Endothelial cell of umbilical vein (primary cell): ENCODE data around the gene SIGLEC8. TPM values are rescaled to one million over a fixed set of nuclear protein-coding genes. Genes with fewer than 3 reads are reported as not detected.

Experiments used
- BruUV-seq: library from RNA; stranded (reverse); fragments of 400-500 nt; replicated peaks from 2 replicates; lab custom pipeline; 2021; lab: Mats Ljungman, UMichigan
- CTCF ChIA-PET: fragments of 300-600, 350-600 bp; sonication (Branson Sonifier 250); formaldehyde crosslinking; loops from one replicate; lab custom pipeline; 2021; ENCODE audit warnings: antibody characterized with exemption, inconsistent platforms; lab: Charles Lee
- POLR2A ChIA-PET: fragments of 300-600, 350-600 bp; sonication (Branson Sonifier 250); formaldehyde crosslinking; loops from one replicate; lab custom pipeline; 2021; ENCODE audit warnings: antibody characterized with exemption, inconsistent platforms; lab: Charles Lee
- DNase-seq: peaks from one replicate; pipeline ENCODE4 v3.0.0-alpha.2; 2011; ENCODE audit warnings: low read depth, low spot score
- FAIRE-seq: peaks from 2 replicates; lab custom pipeline; 2011; peaks lifted over from hg19 to GRCh38; lab: Jason Lieb, UNC
- H2AFZ ChIP-seq: 2 replicates; pipeline ENCODE4 v1.6.0; 2012; ENCODE audit warnings: low read depth, low read length, control low read depth, inconsistent platforms
- H3K27ac ChIP-seq: 2 replicates; pipeline ENCODE4 v1.5.1; 2011; ENCODE audit warnings: low read depth, mild to moderate bottlenecking, control low read depth, low read length, moderate library complexity; ENCODE audit not compliant: insufficient read depth
- H3K27me3 ChIP-seq, 2 experiments: 2 replicates each; pipeline versions ENCODE4 v1.6.0 to v1.6.1; 2011; ENCODE audit warnings: low read length in 2 of 2, mixed read lengths in 1 of 2; ENCODE audit not compliant: control insufficient read depth in 2 of 2, insufficient read depth in 2 of 2
- H3K36me3 ChIP-seq, 2 experiments: 2 replicates in 1 of 2; 3 replicates in 1 of 2; pipeline ENCODE4 v1.5.1; 2011; ENCODE audit warnings: low read length in 2 of 2, mild to moderate bottlenecking in 1 of 2, moderate library complexity in 1 of 2; ENCODE audit not compliant: control insufficient read depth in 2 of 2, insufficient read depth in 2 of 2; ENCODE audit errors: extremely low read depth in 1 of 2
- H3K4me1 ChIP-seq: 3 replicates; pipeline ENCODE4 v1.5.1; 2011; ENCODE audit warnings: mild to moderate bottlenecking, low read length; ENCODE audit not compliant: control insufficient read depth, insufficient read depth; ENCODE audit errors: extremely low read depth
- H3K4me2 ChIP-seq: 2 replicates; pipeline ENCODE4 v1.6.1; 2011; ENCODE audit warnings: low read length, control low read depth, mixed read lengths; ENCODE audit not compliant: insufficient read depth
- H3K4me3 ChIP-seq, 3 experiments: fragments of 200-600 bp in 1 of 3; sonication (generic), shearing (Covaris generic) in 1 of 3; replicated peaks in 1 of 3; 2 replicates each; pipeline ENCODE4 v1.5.1; 2011 to 2016; ENCODE audit warnings: control low read depth in 3 of 3, low read length in 3 of 3, mild to moderate bottlenecking in 2 of 3, inconsistent platforms in 1 of 3, low read depth in 1 of 3, moderate library complexity in 1 of 3; ENCODE audit not compliant: insufficient read depth in 1 of 3
- H3K79me2 ChIP-seq: 2 replicates; pipeline ENCODE4 v1.6.0; 2012; ENCODE audit warnings: low read length, inconsistent platforms; ENCODE audit not compliant: control insufficient read depth, insufficient read depth
- H3K9ac ChIP-seq: replicated peaks from 2 replicates; pipeline ENCODE3; 2011; ENCODE audit warnings: low read length, control low read depth; ENCODE audit not compliant: insufficient read depth; ENCODE audit errors: extremely low read depth
- H3K9me1 ChIP-seq: replicated peaks from 3 replicates; pipeline ENCODE4 v1.6.0; 2011; ENCODE audit warnings: mild to moderate bottlenecking, low read length; ENCODE audit not compliant: control insufficient read depth, insufficient read depth; ENCODE audit errors: extremely low read depth
- H3K9me3 ChIP-seq: replicated peaks from 2 replicates; pipeline ENCODE4 v1.5.1; 2012; ENCODE audit warnings: low read length, inconsistent platforms; ENCODE audit not compliant: control insufficient read depth, insufficient read depth
- H4K20me1 ChIP-seq: replicated peaks from 2 replicates; pipeline ENCODE3; 2011; ENCODE audit warnings: mild to moderate bottlenecking, low read length; ENCODE audit not compliant: control insufficient read depth, insufficient read depth; ENCODE audit errors: extremely low read depth
- EZH2 ChIP-seq: IDR thresholded peaks from 2 replicates; pipeline ENCODE4 v1.6.1; 2012; ENCODE audit warnings: borderline replicate concordance, low read depth, mild to moderate bottlenecking, moderate library complexity, low read length, inconsistent platforms; ENCODE audit not compliant: severe bottlenecking
- FOS ChIP-seq: IDR thresholded peaks from 2 replicates; pipeline ENCODE4 v1.6.1; 2011; ENCODE audit warnings: mild to moderate bottlenecking, low read length, moderate library complexity, borderline replicate concordance; ENCODE audit not compliant: insufficient read depth
- GATA2 ChIP-seq: IDR thresholded peaks from 2 replicates; pipeline ENCODE4 v1.7.0; 2011; ENCODE audit warnings: low read depth, mild to moderate bottlenecking, moderate library complexity, mixed read lengths, low read length; ENCODE audit not compliant: insufficient read length, insufficient read depth
- JUN ChIP-seq: IDR thresholded peaks from 2 replicates; pipeline ENCODE4 v1.6.1; 2011; ENCODE audit warnings: borderline replicate concordance, low read depth; ENCODE audit not compliant: insufficient read length, insufficient read depth
- MYC ChIP-seq: IDR thresholded peaks from one replicate; pipeline ENCODE4 v1.6.1; 2011; ENCODE audit warnings: mild to moderate bottlenecking, low read depth, low read length
- POLR2A ChIP-seq: IDR thresholded peaks from 2 replicates; pipeline ENCODE4 v1.6.1; 2012; ENCODE audit warnings: low read depth, mild to moderate bottlenecking, control low read depth, low read length
- POLR2AphosphoS5 ChIP-seq: IDR thresholded peaks from 2 replicates; pipeline ENCODE4 v1.6.1; 2012; ENCODE audit warnings: low read depth, mild to moderate bottlenecking, control low read depth, low read length, moderate library complexity; ENCODE audit not compliant: insufficient read depth
- dilution Hi-C: fragments of 300-500 bp; cut with MboI; formaldehyde crosslinking; loops from one replicate; pipeline ENCODE4 v1.15.0; 2019; ENCODE audit warnings: low sequenced_read_pairs; ENCODE audit not compliant: extremely low pct_ligation_motif_present
- intact Hi-C: fragments of 100-400 bp; cut with micrococcal nuclease; formaldehyde crosslinking; loops from one replicate; pipeline ENCODE4 v1.10.0; 2022
- polyA plus RNA-seq, 4 experiments: library from polyadenylated mRNA; depleted of rRNA in 3 of 4; stranded (reverse) in 3 of 4; unstranded in 1 of 4; fragments of >200 nt; gene quantifications; 2 replicates each; pipeline versions ENCODE4 v1.2.1 to v1.2.3, GENCODE V29; 2011 to 2012; ENCODE audit warnings: missing spikeins in 1 of 4
- total RNA-seq: library from RNA; stranded (reverse); gene quantifications from 2 replicates; pipeline ENCODE4 v1.2.3, GENCODE V29; 2021
- TF ChIP-seq, protein P1 (sequence below), 2 donors: IDR thresholded peaks; 1 replicate in 1 of 2; 2 replicates in 1 of 2; pipeline ENCODE4 v1.5.1; 2011; ENCODE audit warnings: low read length in 2 of 2, mild to moderate bottlenecking in 2 of 2, moderate library complexity in 2 of 2, control low read depth in 1 of 2, inconsistent platforms in 1 of 2, low read depth in 1 of 2; ENCODE audit not compliant: insufficient read depth in 1 of 2; ENCODE audit errors: extremely low read depth in 1 of 2
- TF ChIP-seq, protein P2 (sequence below): IDR thresholded peaks from 2 replicates; pipeline ENCODE4 v1.6.1; 2011; ENCODE audit not compliant: insufficient read depth, insufficient read length

The SIGLEC8 gene
- total and polyA plus RNA-seq, 2 donors (not counting 3 experiments of a cell fraction or from before 2014, with no cell fraction given), result not detected

DNA sequence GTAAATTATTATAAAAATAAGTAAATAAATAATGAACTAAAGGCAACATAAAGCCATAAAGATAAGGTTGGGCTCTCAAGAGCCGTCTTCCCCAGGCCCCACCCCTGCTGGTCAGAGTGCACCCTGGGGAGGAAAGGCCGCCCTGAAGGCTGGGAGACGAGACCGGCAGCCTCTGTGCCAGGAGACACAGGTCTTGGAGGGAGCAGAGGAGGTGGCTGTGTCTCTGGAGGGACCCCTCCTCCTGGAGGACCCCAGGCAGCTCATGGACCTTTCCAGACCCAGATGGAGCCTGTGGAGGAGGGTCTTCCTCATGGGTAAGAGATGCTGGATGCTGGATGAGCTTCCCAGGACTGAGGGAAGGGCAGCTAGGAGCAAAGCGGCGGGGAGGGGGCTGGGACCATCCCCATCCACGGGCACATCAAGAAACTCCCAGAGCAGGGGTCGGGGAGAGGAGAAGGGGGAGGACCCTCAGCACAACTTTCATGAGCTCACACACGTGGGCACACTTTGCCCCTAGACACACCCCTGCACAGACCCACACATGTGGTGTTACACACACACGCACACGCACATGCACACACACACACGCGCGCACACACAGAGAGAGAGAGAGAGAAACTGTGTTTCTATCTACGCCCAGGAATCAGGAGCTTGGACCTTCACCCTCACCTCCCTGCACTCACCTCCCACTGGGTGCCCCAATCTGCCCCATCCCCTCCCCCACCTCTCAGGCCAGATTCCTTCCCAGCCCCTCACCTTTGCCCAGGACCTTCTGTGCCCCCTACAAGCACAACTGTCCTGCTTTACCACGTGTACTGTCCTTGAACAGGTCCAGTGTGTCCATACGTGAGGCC, 20.4 kb upstream of the SIGLEC8 start, which contains the start of gene CEACAM18:
TSS of gene CEACAM18 (plus strand) at position 159 of the 854 bp plus-strand sequence.
- H3K9ac ChIP-seq, result no peak within 1 kb of the TSS
- intact Hi-C loops (no loop called here), dilution Hi-C loops (no loop called here)
- H3K79me2 ChIP-seq, result no peaks in the 10 kb centered on the region
- peaks cover 4% of the 10 kb centered on the region for H3K4me1 ChIP-seq
- no peaks in the 10 kb centered on the region for H3K9me3 ChIP-seq
- H3K9me1 ChIP-seq, result no peaks in the 10 kb centered on the region
- ChIA-PET CTCF (interaction anchor here (1.4 to 1.6 kb wide), 2 partner anchors 179 to 183 kb away, joined by 3 to 4 read pairs; no protein-coding TSS in a partner anchor), POLR2A (no interaction called here)
- H3K4me2 ChIP-seq, result no peak within 1 kb of the TSS
- BruUV-seq, result no TSS peak
- DNase-seq (no peak), FAIRE-seq (no peak)
- H3K27me3 ChIP-seq, result no peaks in the 10 kb centered on the region
- H3K4me3 ChIP-seq, result no peak within 1 kb of the TSS
- no peak for TF ChIP-seq POLR2AphosphoS5
- TF ChIP-seq JUN, result no peak
- no peak for TF ChIP-seq MYC
- TF ChIP-seq EZH2, result no peak
- TF ChIP-seq, protein P1, sequence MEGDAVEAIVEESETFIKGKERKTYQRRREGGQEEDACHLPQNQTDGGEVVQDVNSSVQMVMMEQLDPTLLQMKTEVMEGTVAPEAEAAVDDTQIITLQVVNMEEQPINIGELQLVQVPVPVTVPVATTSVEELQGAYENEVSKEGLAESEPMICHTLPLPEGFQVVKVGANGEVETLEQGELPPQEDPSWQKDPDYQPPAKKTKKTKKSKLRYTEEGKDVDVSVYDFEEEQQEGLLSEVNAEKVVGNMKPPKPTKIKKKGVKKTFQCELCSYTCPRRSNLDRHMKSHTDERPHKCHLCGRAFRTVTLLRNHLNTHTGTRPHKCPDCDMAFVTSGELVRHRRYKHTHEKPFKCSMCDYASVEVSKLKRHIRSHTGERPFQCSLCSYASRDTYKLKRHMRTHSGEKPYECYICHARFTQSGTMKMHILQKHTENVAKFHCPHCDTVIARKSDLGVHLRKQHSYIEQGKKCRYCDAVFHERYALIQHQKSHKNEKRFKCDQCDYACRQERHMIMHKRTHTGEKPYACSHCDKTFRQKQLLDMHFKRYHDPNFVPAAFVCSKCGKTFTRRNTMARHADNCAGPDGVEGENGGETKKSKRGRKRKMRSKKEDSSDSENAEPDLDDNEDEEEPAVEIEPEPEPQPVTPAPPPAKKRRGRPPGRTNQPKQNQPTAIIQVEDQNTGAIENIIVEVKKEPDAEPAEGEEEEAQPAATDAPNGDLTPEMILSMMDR (IDR thresholded peaks at IDR 0.05; ENCODE audit: extremely low read depth in 1 of 2, insufficient read depth in 1 of 2, low read depth in 1 of 2, low read length in 2 of 2), result no peak
- TF ChIP-seq POLR2A, result no peak
- no peak for TF ChIP-seq GATA2
- TF ChIP-seq FOS, result no peak
- TF ChIP-seq, protein P2, sequence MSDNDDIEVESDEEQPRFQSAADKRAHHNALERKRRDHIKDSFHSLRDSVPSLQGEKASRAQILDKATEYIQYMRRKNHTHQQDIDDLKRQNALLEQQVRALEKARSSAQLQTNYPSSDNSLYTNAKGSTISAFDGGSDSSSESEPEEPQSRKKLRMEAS, result no peak
- H2AFZ ChIP-seq, result no peak within 1 kb of the TSS
- no peaks in the 10 kb centered on the region for H4K20me1 ChIP-seq
- H3K36me3 ChIP-seq, result no peaks in the 10 kb centered on the region
- H3K27ac ChIP-seq, result no peak within 1 kb of the TSS
